ENCODE data around the gene CDHR3.

The CDHR3 gene

DNA sequence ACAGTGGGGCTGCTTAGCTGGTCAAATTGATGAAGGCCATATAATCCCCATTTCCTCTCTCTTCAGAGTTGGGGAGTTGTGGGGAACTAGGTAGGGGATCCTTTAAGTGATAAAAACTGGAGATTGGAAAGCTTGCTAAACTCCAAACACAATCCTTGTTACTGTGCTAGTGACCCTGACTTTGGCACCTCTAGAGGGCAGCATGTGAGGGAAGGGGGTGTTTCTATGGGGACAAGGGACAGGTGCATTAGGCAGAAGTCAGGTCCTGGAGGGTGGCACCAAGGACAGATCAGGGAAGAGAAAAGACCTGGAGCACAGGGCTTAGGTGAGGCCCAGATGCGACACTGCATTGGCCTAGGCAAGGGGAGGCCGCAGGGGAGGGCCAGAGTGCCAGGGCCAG, 66.9 kb downstream of the CDHR3 start:
- H3K27ac ChIP-seq (ENCODE audit: low read depth, low read length): no peak overlapping the region
- H3K27me3 ChIP-seq (ENCODE audit: insufficient read depth, low read length): no peaks in the 10 kb centered on the region
- no peaks in the 10 kb centered on the region for H3K9me3 ChIP-seq (ENCODE audit: insufficient read depth, low read depth, low read length)
- H3K4me1 ChIP-seq (ENCODE audit: insufficient read depth, low read length): peaks cover 23% of the 10 kb centered on the region
- H3K4me3 ChIP-seq (ENCODE audit: low read length): no peak overlapping the region
- H3K9ac ChIP-seq (ENCODE audit: low read depth, low read length): no peak overlapping the region
- 96% methylated on average over 2 of the region's 2 CpGs for WGBS
- H3K36me3 ChIP-seq (ENCODE audit: insufficient read depth, low read length): no peaks in the 10 kb centered on the region

DNA sequence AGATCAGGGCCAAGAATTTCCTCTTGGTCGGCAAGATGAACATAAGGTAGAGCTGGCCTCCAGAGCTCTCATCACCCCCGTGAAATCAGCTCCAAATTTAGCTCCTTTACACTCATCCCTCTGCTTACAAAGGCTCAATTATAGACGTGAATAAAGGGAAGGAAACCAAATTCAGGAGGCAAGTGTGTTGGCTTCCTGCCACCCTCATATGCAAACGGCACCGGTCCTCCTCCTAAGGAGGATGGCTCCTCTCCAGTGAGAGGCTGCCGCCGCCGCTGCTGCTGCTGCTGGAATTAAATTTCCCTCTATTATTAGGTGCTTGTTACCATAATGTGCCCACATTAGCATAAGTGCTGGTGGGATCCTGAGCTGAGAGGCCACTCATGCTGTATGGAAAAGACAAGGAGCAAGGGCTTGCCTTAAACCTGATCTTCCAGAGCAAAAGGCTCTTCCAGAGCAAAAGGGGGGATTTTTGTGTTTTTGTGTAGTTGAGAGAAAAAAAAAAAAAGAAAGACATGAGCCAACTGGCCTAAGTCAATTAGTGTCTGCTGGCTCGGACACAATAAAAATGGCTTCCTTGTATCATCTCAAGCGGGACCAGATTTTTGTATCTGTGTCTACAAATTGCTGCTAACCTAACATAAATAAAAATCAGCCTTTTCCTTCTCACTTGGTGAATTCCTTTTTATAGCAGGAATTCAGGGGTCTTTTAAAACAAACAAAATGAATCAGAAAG, 68.4 kb downstream of the CDHR3 start:
- Histone ChIP-seq H3K9me3 (ENCODE audit: insufficient read depth, low read depth, low read length) (no peaks in the 10 kb centered on the region), H3K27ac (ENCODE audit: low read depth, low read length) (no peak overlapping the region), H3K36me3 (ENCODE audit: insufficient read depth, low read length) (no peaks in the 10 kb centered on the region), H3K9ac (ENCODE audit: low read depth, low read length) (no peak overlapping the region), H3K27me3 (ENCODE audit: insufficient read depth, low read length) (no peaks in the 10 kb centered on the region), H3K4me3 (ENCODE audit: low read length) (no peak overlapping the region), H3K4me1 (ENCODE audit: insufficient read depth, low read length) (peaks cover 23% of the 10 kb centered on the region)
- 34% methylated on average over 9 of the region's 10 CpGs for WGBS

DNA sequence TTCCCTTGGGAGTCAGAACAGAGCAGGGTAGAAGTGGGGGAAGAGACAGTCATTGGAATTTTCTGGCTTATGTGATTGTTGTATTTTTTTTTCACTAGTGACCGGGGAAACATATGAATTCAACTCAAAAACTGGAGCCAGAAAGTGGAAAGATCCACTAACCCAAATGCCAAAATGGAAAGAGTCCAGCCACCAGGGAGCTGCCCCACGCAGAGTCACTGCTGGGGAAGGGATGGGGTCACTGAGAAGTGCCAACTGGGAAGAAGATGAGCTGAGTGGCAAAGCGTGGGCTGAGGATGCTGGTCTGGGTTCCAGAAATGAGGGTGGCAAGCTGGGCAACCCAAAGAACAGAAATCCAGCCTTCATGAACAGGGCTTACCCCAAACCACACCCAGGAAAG, 69.2 kb downstream of the CDHR3 start:
- H3K9ac ChIP-seq (ENCODE audit: low read depth, low read length): no peak overlapping the region
- H3K27me3 ChIP-seq (ENCODE audit: insufficient read depth, low read length): no peaks in the 10 kb centered on the region
- H3K4me3 ChIP-seq (ENCODE audit: low read length): no peak overlapping the region
- H3K36me3 ChIP-seq (ENCODE audit: insufficient read depth, low read length): no peaks in the 10 kb centered on the region
- 91% methylated on average over 3 of the region's 3 CpGs for WGBS
- H3K4me1 ChIP-seq (ENCODE audit: insufficient read depth, low read length): peaks cover 23% of the 10 kb centered on the region
- H3K9me3 ChIP-seq (ENCODE audit: insufficient read depth, low read depth, low read length): no peaks in the 10 kb centered on the region
- H3K27ac ChIP-seq (ENCODE audit: low read depth, low read length): no peak overlapping the region

DNA sequence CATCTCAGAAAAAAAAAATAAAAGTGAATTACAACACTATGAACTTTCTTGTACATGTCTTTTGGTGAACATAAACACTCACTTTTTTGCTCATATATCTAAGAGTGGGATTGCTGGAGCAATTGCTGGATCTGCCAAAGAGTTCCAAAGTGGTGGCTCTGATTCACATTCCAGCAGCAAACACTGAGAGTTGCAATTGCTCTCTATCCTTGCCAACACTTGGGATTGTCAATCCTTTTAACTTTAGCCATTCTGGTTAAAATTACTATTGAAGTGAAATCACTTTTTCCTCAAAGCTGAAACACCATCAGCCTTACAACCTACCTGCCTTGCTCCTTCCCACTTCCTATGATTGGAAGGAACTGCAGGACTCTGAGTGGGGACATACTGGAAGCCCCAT, 70.7 kb downstream of the CDHR3 start:
- H3K27me3 ChIP-seq (ENCODE audit: insufficient read depth, low read length): no peaks in the 10 kb centered on the region
- no peaks in the 10 kb centered on the region for H3K36me3 ChIP-seq (ENCODE audit: insufficient read depth, low read length)
- no peak overlapping the region for H3K9ac ChIP-seq (ENCODE audit: low read depth, low read length)
- no peaks in the 10 kb centered on the region for H3K9me3 ChIP-seq (ENCODE audit: insufficient read depth, low read depth, low read length)
- H3K27ac ChIP-seq (ENCODE audit: low read depth, low read length): no peak overlapping the region
- H3K4me3 ChIP-seq (ENCODE audit: low read length): no peak overlapping the region
- peaks cover 23% of the 10 kb centered on the region for H3K4me1 ChIP-seq (ENCODE audit: insufficient read depth, low read length)

DNA sequence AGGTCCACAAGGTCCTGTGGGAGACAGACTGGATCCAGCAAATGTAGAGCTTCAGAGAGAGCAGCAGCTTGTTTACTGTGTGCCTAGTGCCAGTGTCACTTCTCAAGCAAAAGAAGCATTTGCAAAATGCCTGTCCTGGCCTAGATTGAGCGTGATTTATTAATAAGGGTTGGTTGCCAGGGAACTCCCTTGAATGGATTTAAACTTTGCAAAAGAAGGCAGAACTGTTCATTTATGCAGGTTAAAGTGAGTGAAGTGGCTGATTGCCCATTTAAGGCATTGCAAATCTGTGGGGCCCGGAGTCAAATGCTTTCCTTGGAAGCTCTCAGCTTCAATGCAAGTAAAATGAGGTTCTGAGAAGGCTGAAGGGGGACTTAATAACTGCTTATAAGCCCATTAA, 71.3 kb downstream of the CDHR3 start:
- no peak overlapping the region for H3K9ac ChIP-seq (ENCODE audit: low read depth, low read length)
- H3K27ac ChIP-seq (ENCODE audit: low read depth, low read length): no peak overlapping the region
- no peaks in the 10 kb centered on the region for H3K36me3 ChIP-seq (ENCODE audit: insufficient read depth, low read length)
- no peaks in the 10 kb centered on the region for H3K27me3 ChIP-seq (ENCODE audit: insufficient read depth, low read length)
- H3K9me3 ChIP-seq (ENCODE audit: insufficient read depth, low read depth, low read length): no peaks in the 10 kb centered on the region
- H3K4me1 ChIP-seq (ENCODE audit: insufficient read depth, low read length): peaks cover 25% of the 10 kb centered on the region
- WGBS: 93% methylated on average over 2 of the region's 2 CpGs
- no peak overlapping the region for H3K4me3 ChIP-seq (ENCODE audit: low read length)

DNA sequence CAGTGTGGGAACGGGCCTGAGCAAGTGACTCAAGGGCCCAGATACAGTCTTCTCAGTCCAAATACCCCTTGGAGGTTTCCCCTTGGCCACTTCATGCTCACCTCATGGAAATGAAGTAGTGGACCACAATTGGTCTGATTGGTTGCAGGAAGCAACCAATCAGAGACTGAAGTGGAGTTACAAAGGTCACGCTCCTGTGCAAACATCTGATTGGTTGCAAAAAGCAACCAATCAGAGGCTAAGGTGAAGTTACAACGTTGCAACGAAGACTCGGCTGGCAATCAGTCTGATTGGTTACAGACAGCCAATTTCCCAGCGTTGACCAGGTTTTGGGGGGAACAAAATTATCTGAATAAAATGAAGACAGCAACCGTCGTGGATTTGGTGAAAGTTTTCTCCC, 72.5 kb downstream of the CDHR3 start:
- Histone ChIP-seq H3K4me3 (ENCODE audit: low read length) (no peak overlapping the region), H3K9me3 (ENCODE audit: insufficient read depth, low read depth, low read length) (no peaks in the 10 kb centered on the region), H3K27ac (ENCODE audit: low read depth, low read length) (no peak overlapping the region), H3K4me1 (ENCODE audit: insufficient read depth, low read length) (peaks cover 21% of the 10 kb centered on the region), H3K27me3 (ENCODE audit: insufficient read depth, low read length) (no peaks in the 10 kb centered on the region), H3K9ac (ENCODE audit: low read depth, low read length) (no peak overlapping the region), H3K36me3 (ENCODE audit: insufficient read depth, low read length) (no peaks in the 10 kb centered on the region)
- WGBS: 92% methylated on average over 7 of the region's 8 CpGs

DNA sequence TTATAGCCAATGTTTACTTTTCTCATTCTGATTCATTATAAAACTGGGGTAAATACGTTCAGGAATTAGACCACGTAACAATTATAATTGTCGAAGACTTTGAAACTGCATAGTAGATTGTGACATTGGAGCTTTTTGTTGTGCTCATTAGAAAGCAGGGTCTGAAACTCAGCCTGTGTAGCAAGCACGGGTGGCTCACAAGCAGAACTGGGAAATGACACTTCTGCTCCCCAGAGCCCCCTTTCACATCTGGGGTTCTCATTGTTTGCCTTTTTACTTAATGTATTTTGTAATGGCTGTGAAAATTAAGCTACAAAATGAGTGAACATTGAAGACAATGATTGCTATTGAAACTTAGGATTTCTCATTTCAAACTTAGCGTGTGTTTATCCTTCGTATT, 72.9 kb downstream of the CDHR3 start:
- H3K9ac ChIP-seq (ENCODE audit: low read depth, low read length): no peak overlapping the region
- no peaks in the 10 kb centered on the region for H3K36me3 ChIP-seq (ENCODE audit: insufficient read depth, low read length)
- no peaks in the 10 kb centered on the region for H3K27me3 ChIP-seq (ENCODE audit: insufficient read depth, low read length)
- H3K9me3 ChIP-seq (ENCODE audit: insufficient read depth, low read depth, low read length): no peaks in the 10 kb centered on the region
- H3K4me3 ChIP-seq (ENCODE audit: low read length): no peak overlapping the region
- no peak overlapping the region for H3K27ac ChIP-seq (ENCODE audit: low read depth, low read length)
- WGBS: 93% methylated on average over 6 of the region's 6 CpGs
- peaks cover 17% of the 10 kb centered on the region for H3K4me1 ChIP-seq (ENCODE audit: insufficient read depth, low read length)

DNA sequence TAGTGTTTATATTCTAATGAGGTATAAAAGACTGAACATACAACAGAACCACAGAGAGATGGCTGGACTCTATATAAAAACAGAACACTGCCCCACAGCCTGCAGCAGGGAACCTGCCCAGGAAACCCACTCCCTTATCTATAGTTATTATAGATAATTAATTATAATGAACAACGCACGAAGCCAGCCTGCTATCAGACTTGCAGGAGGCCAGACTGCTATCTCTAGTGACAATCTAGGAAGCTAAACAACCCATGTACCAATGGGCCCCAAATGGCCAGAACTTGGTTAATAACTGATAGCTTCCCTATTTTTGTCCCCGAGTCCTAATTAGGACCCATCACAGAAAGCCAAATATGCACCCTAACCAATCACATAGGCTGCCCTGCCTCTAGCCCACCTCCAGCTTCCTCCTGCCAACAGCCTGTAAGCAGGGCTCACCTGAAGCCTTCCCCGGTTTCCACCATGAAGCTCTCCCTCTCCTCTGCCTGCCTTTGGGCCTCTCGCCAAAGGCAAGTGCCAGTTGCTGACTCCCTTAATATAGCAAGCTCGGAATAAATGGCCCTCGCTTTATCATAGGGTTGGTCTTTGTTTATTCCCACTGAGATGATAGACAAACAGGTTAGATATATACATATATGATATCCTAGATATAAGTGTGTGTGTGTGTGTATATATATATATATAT, 74.6 kb downstream of the CDHR3 start:
- 97% methylated on average over 7 of the region's 7 CpGs for WGBS
- Histone ChIP-seq H3K9ac (ENCODE audit: low read depth, low read length) (no peak overlapping the region), H3K27ac (ENCODE audit: low read depth, low read length) (no peak overlapping the region), H3K4me1 (ENCODE audit: insufficient read depth, low read length) (peaks cover 9% of the 10 kb centered on the region; the same call in 1 of the 2 replicates), H3K9me3 (ENCODE audit: insufficient read depth, low read depth, low read length) (no peaks in the 10 kb centered on the region), H3K27me3 (ENCODE audit: insufficient read depth, low read length) (no peaks in the 10 kb centered on the region), H3K36me3 (ENCODE audit: insufficient read depth, low read length) (no peaks in the 10 kb centered on the region), H3K4me3 (ENCODE audit: low read length) (no peak overlapping the region)

DNA sequence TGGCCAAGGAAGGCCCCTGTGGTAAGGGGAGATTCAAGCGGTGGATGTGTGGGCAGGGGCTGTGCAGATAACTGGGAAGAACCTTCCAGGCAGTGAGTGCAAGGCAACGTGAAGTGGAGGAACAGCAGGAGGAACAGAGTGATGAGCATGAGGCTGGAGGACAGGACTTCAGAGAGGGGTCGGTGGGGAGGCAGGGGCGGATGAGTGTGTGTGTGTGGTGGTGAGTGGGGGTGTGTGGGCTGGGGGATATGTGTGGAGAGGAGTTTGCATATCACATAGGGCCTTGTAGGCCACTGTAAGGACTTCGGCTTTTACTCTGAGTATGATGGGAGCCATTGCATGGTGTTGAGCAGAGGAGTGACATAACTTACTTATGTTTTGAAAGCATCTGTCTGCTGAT, 75.2 kb downstream of the CDHR3 start:
- no peaks in the 10 kb centered on the region for H3K9me3 ChIP-seq (ENCODE audit: insufficient read depth, low read depth, low read length)
- no peak overlapping the region for H3K27ac ChIP-seq (ENCODE audit: low read depth, low read length)
- WGBS: 94% methylated on average over 5 of the region's 5 CpGs
- H3K36me3 ChIP-seq (ENCODE audit: insufficient read depth, low read length): no peaks in the 10 kb centered on the region
- H3K9ac ChIP-seq (ENCODE audit: low read depth, low read length): no peak overlapping the region
- peaks cover 10% of the 10 kb centered on the region; the same call in 1 of the 2 replicates for H3K4me1 ChIP-seq (ENCODE audit: insufficient read depth, low read length)
- H3K27me3 ChIP-seq (ENCODE audit: insufficient read depth, low read length): no peaks in the 10 kb centered on the region
- no peak overlapping the region for H3K4me3 ChIP-seq (ENCODE audit: low read length)

DNA sequence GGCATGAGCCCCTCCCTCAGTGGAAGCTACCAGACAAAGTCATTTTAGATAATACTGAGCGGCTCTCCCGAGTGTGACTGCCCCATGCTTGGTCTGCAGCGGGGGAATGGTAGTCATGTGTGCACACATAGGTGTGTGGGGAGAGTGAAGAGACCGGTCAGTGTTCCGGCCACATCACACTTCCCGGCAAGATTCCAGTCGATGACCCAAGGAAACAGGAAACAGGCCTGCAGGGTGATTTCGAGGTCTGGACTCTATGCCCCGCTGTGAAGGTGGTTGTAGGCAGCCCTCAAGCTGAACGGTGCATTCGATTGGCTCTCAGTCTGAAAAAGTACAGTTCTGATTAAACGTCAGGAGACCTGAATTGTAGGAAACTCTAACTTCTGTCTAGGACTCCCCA, 75.9 kb downstream of the CDHR3 start:
- Histone ChIP-seq H3K36me3 (ENCODE audit: insufficient read depth, low read length) (no peaks in the 10 kb centered on the region), H3K9me3 (ENCODE audit: insufficient read depth, low read depth, low read length) (no peaks in the 10 kb centered on the region), H3K27ac (ENCODE audit: low read depth, low read length) (no peak overlapping the region), H3K4me3 (ENCODE audit: low read length) (no peak overlapping the region), H3K9ac (ENCODE audit: low read depth, low read length) (no peak overlapping the region), H3K27me3 (ENCODE audit: insufficient read depth, low read length) (no peaks in the 10 kb centered on the region), H3K4me1 (ENCODE audit: insufficient read depth, low read length) (peaks cover 10% of the 10 kb centered on the region; the same call in 1 of the 2 replicates)
- 91% methylated on average over 12 of the region's 12 CpGs for WGBS

DNA sequence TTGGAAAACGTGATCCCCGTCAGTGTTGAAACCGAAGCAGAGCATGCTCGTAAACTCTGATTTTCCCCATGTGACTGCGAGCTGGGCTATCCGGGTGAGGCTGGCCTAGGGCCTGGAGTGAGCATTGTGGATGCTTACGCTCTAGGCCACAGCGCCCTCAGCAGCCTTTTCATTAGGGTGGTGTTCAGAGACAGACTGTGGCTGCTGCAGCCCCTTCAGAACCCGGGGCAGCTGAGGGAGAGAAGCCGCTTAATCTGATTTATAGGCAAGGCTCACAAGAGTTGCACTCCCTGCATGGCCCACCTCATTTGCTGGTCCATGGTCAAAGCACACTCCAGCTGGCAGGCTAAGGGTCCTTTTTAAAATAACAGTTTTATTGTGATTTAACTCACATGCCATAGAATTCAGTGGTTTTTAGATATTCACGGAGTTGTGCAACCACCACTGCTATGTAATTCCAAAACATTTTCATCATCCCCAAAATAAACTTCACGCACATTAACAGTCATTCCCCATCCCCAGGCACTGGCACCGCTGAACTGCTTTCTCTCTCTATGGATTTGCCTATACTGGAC, 76.5 kb downstream of the CDHR3 start:
- 78% methylated on average over 13 of the region's 13 CpGs for WGBS
- Histone ChIP-seq H3K36me3 (ENCODE audit: insufficient read depth, low read length) (no peaks in the 10 kb centered on the region), H3K4me3 (ENCODE audit: low read length) (no peak overlapping the region), H3K4me1 (ENCODE audit: insufficient read depth, low read length) (peaks cover 10% of the 10 kb centered on the region; the same call in 1 of the 2 replicates), H3K27me3 (ENCODE audit: insufficient read depth, low read length) (no peaks in the 10 kb centered on the region), H3K27ac (ENCODE audit: low read depth, low read length) (no peak overlapping the region), H3K9me3 (ENCODE audit: insufficient read depth, low read depth, low read length) (no peaks in the 10 kb centered on the region), H3K9ac (ENCODE audit: low read depth, low read length) (no peak overlapping the region)

Data from HUES64 (cell line).